GM23338 (cell line): ENCODE measurements around the gene UBAC2. TPM values are rescaled to one million over a fixed set of nuclear protein-coding genes. Genes with fewer than 3 reads are reported as not detected.

Experiments used
- ATAC-seq: fragments of 200-7000 bp; cut with Tn5 transposase; 3 replicates; pipeline ENCODE4 v1.9.1; 2020
- DNase-seq: peaks from one replicate; pipeline ENCODE4 v3.0.0-alpha.2; 2015; ENCODE audit warnings: low spot score
- H2AFZ ChIP-seq: fragments of 200-600 bp; sonication (generic); 2 replicates; pipeline ENCODE4 v1.8.0; 2016; ENCODE audit warnings: antibody characterized with exemption, mild to moderate bottlenecking, moderate library complexity
- H3F3A ChIP-seq: fragments of 200-600 bp; sonication (generic); replicated peaks from 2 replicates; pipeline ENCODE4 v1.8.0; 2017; ENCODE audit warnings: antibody characterized with exemption, mixed run types, low read depth
- H3K27ac ChIP-seq: fragments of 200-600 bp; sonication (generic); 2 replicates; pipeline ENCODE4 v1.6.1; 2016; ENCODE audit warnings: low read depth
- H3K27me3 ChIP-seq: fragments of 200-600 bp; sonication (generic); 2 replicates; pipeline ENCODE4 v1.8.0; 2016; ENCODE audit warnings: mild to moderate bottlenecking, mixed run types, moderate library complexity; ENCODE audit not compliant: insufficient read depth
- H3K36me3 ChIP-seq: fragments of 200-600 bp; sonication (generic); 2 replicates; pipeline ENCODE4 v1.8.0; 2016; ENCODE audit warnings: mild to moderate bottlenecking; ENCODE audit not compliant: insufficient read depth
- H3K4me1 ChIP-seq: fragments of 200-600 bp; sonication (generic); 2 replicates; pipeline ENCODE4 v1.8.0; 2016; ENCODE audit warnings: mild to moderate bottlenecking, moderate library complexity; ENCODE audit not compliant: insufficient read depth
- H3K4me2 ChIP-seq: fragments of 200-600 bp; sonication (generic); 2 replicates; pipeline ENCODE4 v1.7.1; 2017; ENCODE audit warnings: mixed run types
- H3K4me3 ChIP-seq: fragments of 200-600 bp; sonication (generic); 2 replicates; pipeline ENCODE4 v1.6.1; 2016; ENCODE audit warnings: mixed run types
- H3K79me2 ChIP-seq: fragments of 200-600 bp; sonication (generic); replicated peaks from 2 replicates; pipeline ENCODE4 v1.8.0; 2017; ENCODE audit warnings: mild to moderate bottlenecking; ENCODE audit not compliant: insufficient read depth
- H3K9me2 ChIP-seq: fragments of 200-600 bp; sonication (generic); 2 replicates; pipeline ENCODE4 v1.8.0; 2017; ENCODE audit not compliant: insufficient read depth
- H4K20me1 ChIP-seq: fragments of 200-600 bp; sonication (generic); replicated peaks from 2 replicates; pipeline ENCODE4 v1.8.0; 2017; ENCODE audit warnings: mild to moderate bottlenecking; ENCODE audit not compliant: insufficient read depth
- H3K27ac Mint-ChIP-seq: 2 replicates; pipeline ENCODE4 v1.8.0; 2020; ENCODE audit warnings: inconsistent platforms, mild to moderate bottlenecking, moderate library complexity, mixed read lengths
- H3K27me3 Mint-ChIP-seq: 3 replicates; pipeline ENCODE4 v1.8.0; 2022; ENCODE audit warnings: low read depth, mild to moderate bottlenecking, moderate library complexity, mixed read lengths, inconsistent platforms; ENCODE audit not compliant: insufficient read depth, poor library complexity
- H3K36me3 Mint-ChIP-seq: 3 replicates; pipeline ENCODE4 v1.8.0; 2021; ENCODE audit warnings: low read depth, mild to moderate bottlenecking, inconsistent platforms, moderate library complexity, mixed read lengths
- H3K4me1 Mint-ChIP-seq: 3 replicates; pipeline ENCODE4 v1.8.0; 2020; ENCODE audit warnings: mild to moderate bottlenecking, inconsistent platforms, mixed read lengths
- H3K4me3 Mint-ChIP-seq: 3 replicates; pipeline ENCODE4 v1.8.0; 2021; ENCODE audit warnings: moderate library complexity, mild to moderate bottlenecking, inconsistent platforms, mixed read lengths
- H3K9me3 Mint-ChIP-seq: 3 replicates; pipeline ENCODE4 v1.8.0; 2020; ENCODE audit warnings: moderate library complexity, mild to moderate bottlenecking, inconsistent platforms, mixed read lengths
- CREB1 ChIP-seq: fragments of 250-450 bp; sonication (Bioruptor Pico); IDR thresholded peaks from 2 replicates; pipeline ENCODE4 v1.5.0; 2020; ENCODE audit warnings: low read depth, mild to moderate bottlenecking, moderate library complexity
- CTCF ChIP-seq, 2 experiments: fragments of 200-600 bp in 1 of 2; sonication (generic) in 1 of 2; conservative IDR thresholded peaks; 2 replicates each; pipeline versions ENCODE4 v1.5.1 to v1.6.1; 2016 to 2017; ENCODE audit warnings: antibody characterized with exemption in 2 of 2, low read depth in 2 of 2, mild to moderate bottlenecking in 2 of 2, moderate library complexity in 1 of 2
- ETS1 ChIP-seq: IDR thresholded peaks from 2 replicates; pipeline ENCODE4 v1.6.1; 2016; ENCODE audit warnings: antibody characterized with exemption
- EZH2 ChIP-seq: fragments of 200-600 bp; sonication (generic); IDR thresholded peaks from one replicate; pipeline ENCODE4 v1.8.0; 2017; ENCODE audit warnings: antibody characterized with exemption, mild to moderate bottlenecking, low read depth; ENCODE audit not compliant: unreplicated experiment
- EZH2phosphoT487 ChIP-seq: fragments of 200-600 bp; sonication (generic); IDR thresholded peaks from one replicate; pipeline ENCODE4 v1.8.1; 2018; ENCODE audit warnings: antibody characterized with exemption; ENCODE audit not compliant: unreplicated experiment
- JUNB ChIP-seq: IDR thresholded peaks from one replicate; pipeline ENCODE4 v1.6.1; 2016; ENCODE audit warnings: antibody characterized with exemption; ENCODE audit not compliant: unreplicated experiment
- NANOG ChIP-seq: IDR thresholded peaks from 2 replicates; pipeline ENCODE4 v1.6.1; 2016; ENCODE audit warnings: antibody characterized with exemption, borderline replicate concordance
- POLR2AphosphoS5 ChIP-seq: IDR thresholded peaks from 2 replicates; pipeline ENCODE4 v1.6.1; 2016; ENCODE audit warnings: antibody characterized with exemption, low read depth
- STAT1 ChIP-seq: IDR thresholded peaks from one replicate; pipeline ENCODE4 v1.6.1; 2016; ENCODE audit warnings: antibody characterized with exemption; ENCODE audit not compliant: unreplicated experiment
- ZNF114 ChIP-seq: fragments of 250-450 bp; sonication (Bioruptor Pico); IDR thresholded peaks from 2 replicates; pipeline ENCODE4 v1.5.0; 2020; ENCODE audit warnings: mild to moderate bottlenecking, moderate library complexity
- ZNF331 ChIP-seq: fragments of 250-450 bp; sonication (Bioruptor Pico); IDR thresholded peaks from 2 replicates; pipeline ENCODE4 v1.5.0; 2020; ENCODE audit warnings: low read depth, mild to moderate bottlenecking, moderate library complexity
- ZNF462 ChIP-seq: fragments of 250-450 bp; sonication (Bioruptor Pico); IDR thresholded peaks from 2 replicates; pipeline ENCODE4 v1.5.0; 2020; ENCODE audit warnings: mild to moderate bottlenecking, moderate library complexity
- polyA plus RNA-seq: library from polyadenylated mRNA; unstranded; fragments of >200 nt; fragmentation: Nextera tagmentation; extraction: Ambion mirVana; gene quantifications from 2 replicates; pipeline ENCODE4 v1.2.1, GENCODE V29; 2016
- total RNA-seq: library from RNA; depleted of rRNA; stranded (reverse); fragments of >200 nt; shearing (Covaris generic); gene quantifications from 2 replicates; pipeline ENCODE4 v1.2.3, GENCODE V29; 2014

Gene UBAC2
- total and polyA plus RNA-seq, 2 experiments from 2014 or later: 37.9 to 76.9 TPM

- no peak for TF ChIP-seq EZH2phosphoT487
- TF ChIP-seq NANOG: no peak
Observed at GRCh38 chr13:99379856-99380801, 179.5 kb downstream of the UBAC2 start (continued).

- no peak overlapping the region for H3K4me2 ChIP-seq
- DNase-seq: no peak
- no peaks in the 10 kb centered on the region for H3K79me2 ChIP-seq
- peaks cover 10% of the 10 kb centered on the region; the same call in 2 of the 3 replicates for H3K36me3 Mint-ChIP-seq
- no peaks in the 10 kb centered on the region for H3K27me3 ChIP-seq
- no peaks in the 10 kb centered on the region for H4K20me1 ChIP-seq
- no peak overlapping the region for H3K4me3 ChIP-seq
- no peak overlapping the region for H2AFZ ChIP-seq
- 0 out of 2 replicates have a peak overlapping the region, but pooled peaks have one; percentile 33 for H3K27ac Mint-ChIP-seq
- H3K9me2 ChIP-seq: no peaks in the 10 kb centered on the region
- peaks cover 46% of the 10 kb centered on the region for H3K4me1 Mint-ChIP-seq
- no peak for ATAC-seq
- H3K27me3 Mint-ChIP-seq: peaks cover 10% of the 10 kb centered on the region
- no peaks in the 10 kb centered on the region; the same call in 2 of the 3 replicates for H3K9me3 Mint-ChIP-seq
- H3K27ac ChIP-seq: no peak overlapping the region
- H3F3A ChIP-seq: 0 out of 2 replicates have a peak, but pooled peaks cover 5% of the 10 kb centered on the region
- peaks cover 6% of the 10 kb centered on the region; the same call in 1 of the 2 replicates for H3K36me3 ChIP-seq
- H3K4me1 ChIP-seq: peaks cover 19% of the 10 kb centered on the region
- no peak overlapping the region for H3K4me3 Mint-ChIP-seq
- TF ChIP-seq ZNF462 (CRISPR knock-in tag): no peak
- TF ChIP-seq ZNF331 (CRISPR knock-in tag): no peak
- TF ChIP-seq STAT1: no peak
- no peak for TF ChIP-seq JUNB
- TF ChIP-seq EZH2: no peak
- no peak for TF ChIP-seq CTCF (conservative IDR thresholded peaks at IDR 0.05; ENCODE audit: low read depth in 2 of 2)
- TF ChIP-seq NANOG: no peak
- no peak for TF ChIP-seq EZH2phosphoT487
- TF ChIP-seq ZNF114 (CRISPR knock-in tag): no peak
- TF ChIP-seq ETS1: no peak
- TF ChIP-seq POLR2AphosphoS5: no peak
- no peak for TF ChIP-seq CREB1 (CRISPR knock-in tag)
Observed at GRCh38 chr13:99380921-99381645, 180.4 kb downstream of the UBAC2 start.
